GM23248 (cell line): ENCODE measurements around the gene SLC25A21.

ENCODE experiments used
- EZH2 ChIP-seq: fragments of 200-600 bp; sonication (generic); IDR thresholded peaks from 2 replicates; pipeline ENCODE4 v1.6.1; 2018; ENCODE audit warnings: antibody characterized with exemption, mild to moderate bottlenecking; ENCODE audit not compliant: insufficient read depth, poor library complexity, severe bottlenecking
- EZH2phosphoT487 ChIP-seq: fragments of 200-600 bp; sonication (generic); IDR thresholded peaks from 2 replicates; pipeline ENCODE4 v1.6.1; 2018; ENCODE audit warnings: antibody characterized with exemption, moderate library complexity, mild to moderate bottlenecking, low read depth; ENCODE audit not compliant: insufficient read depth

GRCh38 chr14:36719823-36720222 is 452.6 kb downstream of the SLC25A21 start:
- no peak for TF ChIP-seq EZH2
- TF ChIP-seq EZH2phosphoT487, result no peak
